Stomach (tissue), 4 donors: ENCODE measurements around the gene ARHGEF3.

Source experiments
- POLR2A ChIP-seq, 4 donors: fragments of 450-650 bp; IDR thresholded peaks; one replicate each; pipeline ENCODE4 v1.6.1; 2016; ENCODE audit warnings: antibody characterized with exemption in 4 of 4, control low read depth in 2 of 4, mild to moderate bottlenecking in 1 of 4, moderate library complexity in 1 of 4
- POLR2AphosphoS5 ChIP-seq, 3 donors: sonication (generic); formaldehyde crosslinking; IDR thresholded peaks; one replicate each; pipeline ENCODE4 v1.6.1; 2016; ENCODE audit warnings: antibody characterized with exemption in 3 of 3
- TF ChIP-seq, protein P1 (sequence below), 7 experiments: fragments of 450-650 bp in 4 of 7; fragments of 200-600 bp in 3 of 7; sonication (generic) in 3 of 7; IDR thresholded peaks; one replicate each; pipeline ENCODE4 v1.5.1; 2016 to 2019; ENCODE audit warnings: antibody characterized with exemption in 7 of 7, control low read depth in 2 of 7, mild to moderate bottlenecking in 1 of 7

DNA sequence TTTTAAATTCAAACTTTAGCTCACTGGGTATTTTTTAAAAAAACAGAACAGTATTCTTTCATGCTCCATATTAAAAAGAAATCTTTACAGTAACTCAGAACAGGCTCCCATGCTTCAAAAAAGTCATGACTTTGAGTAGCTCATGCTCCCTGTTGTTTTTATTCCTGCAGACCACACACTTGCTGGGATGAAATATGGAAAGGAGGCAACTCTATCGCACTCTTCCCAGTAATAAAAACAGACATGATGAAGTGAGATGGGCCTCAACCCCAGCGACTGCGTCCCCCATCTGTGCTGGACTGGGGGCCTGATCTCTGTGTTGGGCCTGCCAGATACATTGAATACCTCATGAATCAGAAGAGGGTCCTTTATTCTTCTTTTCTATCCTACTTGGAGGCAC is 58.9 kb downstream of the ARHGEF3 start:
- TF ChIP-seq POLR2A (IDR thresholded peaks at IDR 0.05): no peak
- TF ChIP-seq, protein P1, sequence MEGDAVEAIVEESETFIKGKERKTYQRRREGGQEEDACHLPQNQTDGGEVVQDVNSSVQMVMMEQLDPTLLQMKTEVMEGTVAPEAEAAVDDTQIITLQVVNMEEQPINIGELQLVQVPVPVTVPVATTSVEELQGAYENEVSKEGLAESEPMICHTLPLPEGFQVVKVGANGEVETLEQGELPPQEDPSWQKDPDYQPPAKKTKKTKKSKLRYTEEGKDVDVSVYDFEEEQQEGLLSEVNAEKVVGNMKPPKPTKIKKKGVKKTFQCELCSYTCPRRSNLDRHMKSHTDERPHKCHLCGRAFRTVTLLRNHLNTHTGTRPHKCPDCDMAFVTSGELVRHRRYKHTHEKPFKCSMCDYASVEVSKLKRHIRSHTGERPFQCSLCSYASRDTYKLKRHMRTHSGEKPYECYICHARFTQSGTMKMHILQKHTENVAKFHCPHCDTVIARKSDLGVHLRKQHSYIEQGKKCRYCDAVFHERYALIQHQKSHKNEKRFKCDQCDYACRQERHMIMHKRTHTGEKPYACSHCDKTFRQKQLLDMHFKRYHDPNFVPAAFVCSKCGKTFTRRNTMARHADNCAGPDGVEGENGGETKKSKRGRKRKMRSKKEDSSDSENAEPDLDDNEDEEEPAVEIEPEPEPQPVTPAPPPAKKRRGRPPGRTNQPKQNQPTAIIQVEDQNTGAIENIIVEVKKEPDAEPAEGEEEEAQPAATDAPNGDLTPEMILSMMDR (IDR thresholded peaks at IDR 0.05): no peak
- no peak for TF ChIP-seq POLR2AphosphoS5 (IDR thresholded peaks at IDR 0.05)
